CD8-positive, alpha-beta memory T cell (primary cell): ENCODE results near the gene TUBB1. TPM values are rescaled to one million over a fixed set of nuclear protein-coding genes. Genes with fewer than 3 reads are reported as not detected.
"Not testable (repeated sequence)": the region's sequence is repeated elsewhere in the genome, so short reads cannot be mapped to it uniquely, and the experiment has no call there.

Experiments
- CTCF ChIA-PET: fragments of 350-600 bp; sonication (Branson Sonifier 250); formaldehyde crosslinking; loops from one replicate; lab custom pipeline; 2021; ENCODE audit warnings: antibody characterized with exemption; lab: Charles Lee
- POLR2A ChIA-PET: fragments of 350-600 bp; sonication (Branson Sonifier 250); formaldehyde crosslinking; loops from one replicate; lab custom pipeline; 2021; ENCODE audit warnings: antibody characterized with exemption; lab: Charles Lee
- DNase-seq, 5 donors: peaks; one replicate each; pipeline versions ENCODE4 v3.0.0 to v3.0.0-alpha.2; 2020 to 2022; ENCODE audit warnings: mixed read lengths in 1 of 5
- H3K27ac ChIP-seq: one replicate; pipeline ENCODE4 v1.7.0; 2013; ENCODE audit warnings: low read depth, mild to moderate bottlenecking, low read length, moderate library complexity
- H3K27me3 ChIP-seq: 2 replicates; pipeline ENCODE4 v1.7.0; 2013; ENCODE audit warnings: low read length, mild to moderate bottlenecking; ENCODE audit not compliant: insufficient read depth, poor library complexity, severe bottlenecking
- H3K36me3 ChIP-seq: 2 replicates; pipeline ENCODE4 v1.7.0; 2013; ENCODE audit warnings: mild to moderate bottlenecking, low read length, moderate library complexity; ENCODE audit not compliant: insufficient read depth
- H3K4me1 ChIP-seq: 2 replicates; pipeline ENCODE4 v1.7.0; 2013; ENCODE audit warnings: mild to moderate bottlenecking, low read length, moderate library complexity; ENCODE audit not compliant: insufficient read depth
- H3K4me3 ChIP-seq: 2 replicates; pipeline ENCODE4 v1.7.0; 2013; ENCODE audit warnings: mild to moderate bottlenecking, low read length
- H3K9me3 ChIP-seq: 2 replicates; pipeline ENCODE4 v1.7.0; 2013; ENCODE audit warnings: mild to moderate bottlenecking, low read length
- H3K27ac Mint-ChIP-seq, 8 donors: one replicate each; pipeline ENCODE4 v1.8.0; 2020 to 2021; ENCODE audit warnings: mixed read lengths in 8 of 8, mild to moderate bottlenecking in 6 of 8, inconsistent platforms in 3 of 8, moderate library complexity in 3 of 8
- H3K27me3 Mint-ChIP-seq, 2 donors: one replicate each; pipeline ENCODE4 v1.8.0; 2020 to 2021; ENCODE audit warnings: mixed read lengths in 2 of 2, mild to moderate bottlenecking in 1 of 2, moderate library complexity in 1 of 2
- H3K36me3 Mint-ChIP-seq, 3 donors: one replicate each; pipeline ENCODE4 v1.8.0; 2020 to 2021; ENCODE audit warnings: mixed read lengths in 3 of 3, inconsistent platforms in 1 of 3, mild to moderate bottlenecking in 1 of 3
- H3K4me1 Mint-ChIP-seq, 3 donors: one replicate each; pipeline ENCODE4 v1.8.0; 2020 to 2021; ENCODE audit warnings: mixed read lengths in 3 of 3, inconsistent platforms in 1 of 3, mild to moderate bottlenecking in 1 of 3
- H3K4me3 Mint-ChIP-seq, 7 donors: one replicate each; pipeline ENCODE4 v1.8.0; 2020 to 2021; ENCODE audit warnings: mixed read lengths in 7 of 7, mild to moderate bottlenecking in 6 of 7, moderate library complexity in 4 of 7, inconsistent platforms in 2 of 7
- H3K9me3 Mint-ChIP-seq, 5 donors: one replicate each; pipeline ENCODE4 v1.8.0; 2020 to 2022; ENCODE audit warnings: mixed read lengths in 5 of 5, mild to moderate bottlenecking in 3 of 5, moderate library complexity in 2 of 5, inconsistent platforms in 1 of 5
- polyA plus RNA-seq: library from polyadenylated mRNA; unstranded; fragments of 300-500 nt; fragmentation: Illumina TruSeq; gene quantifications from one replicate; pipeline ENCODE4 v1.2.3, GENCODE V29; 2021
- total RNA-seq, 2 experiments: library from RNA; stranded (reverse); gene quantifications; one replicate each; pipeline ENCODE4 v1.2.3, GENCODE V29; 2021

The TUBB1 gene
- total and polyA plus RNA-seq, 3 experiments from 2014 or later: 0.10 TPM; not detected in 2

DNA sequence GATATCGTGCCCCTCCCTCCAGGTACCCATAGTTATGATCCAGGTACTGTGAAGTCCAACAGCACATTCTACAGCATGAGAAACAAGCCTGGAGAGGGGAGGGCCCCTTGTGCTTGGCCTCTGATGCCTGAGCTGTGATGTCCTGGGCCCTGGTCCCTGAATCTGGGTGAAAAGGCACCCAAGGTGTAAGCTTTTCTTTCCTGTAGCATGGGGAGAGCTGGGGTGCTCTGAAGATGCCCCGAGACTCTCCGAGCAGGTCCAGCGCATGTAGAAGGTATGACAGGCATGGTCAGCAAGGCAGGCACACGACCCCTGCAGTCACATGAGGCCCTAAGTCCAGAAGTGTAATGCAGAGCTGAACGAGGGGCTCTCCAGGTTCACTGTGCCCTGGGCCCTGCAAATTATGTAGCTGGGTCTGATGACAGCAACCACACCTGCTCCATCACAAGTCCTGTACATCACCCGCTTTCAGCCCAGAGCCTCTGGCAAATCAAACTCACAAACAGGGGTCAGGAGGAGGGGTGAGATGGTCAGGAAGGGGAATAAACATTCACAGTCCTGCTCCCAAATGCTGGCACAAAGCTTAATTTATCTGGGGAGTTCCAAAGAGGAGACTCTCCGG is 10.4 kb upstream of the TUBB1 start:
- Histone ChIP-seq H3K27me3 (no peaks in the 10 kb centered on the region), H3K27ac (no peak overlapping the region), H3K4me1 (peaks cover 37% of the 10 kb centered on the region), H3K9me3 (no peaks in the 10 kb centered on the region), H3K36me3 (no peaks in the 10 kb centered on the region), H3K4me3 (no peak overlapping the region)
- Mint-ChIP-seq H3K4me3 (peak overlapping the region in 2 of 7 donors; percentile 16 to 80), H3K27me3 (no peaks in the 10 kb centered on the region), H3K36me3 (peaks cover 0 to under 1% (median 0%) of the 10 kb centered on the region in 3 donors), H3K4me1 (peaks cover 38 to 48% (median 43%) of the 10 kb centered on the region in 3 donors), H3K9me3 (no peaks in the 10 kb centered on the region), H3K27ac (peak overlapping the region in 1 of 8 donors; percentile 50)
- POLR2A ChIA-PET: interaction anchor here (0.7 kb wide), 1 partner anchor 19 kb away, joined by 4 read pairs; no protein-coding TSS in a partner anchor
- CTCF ChIA-PET: interaction anchor here (1.3 to 1.7 kb wide), 2 partner anchors 9 to 24 kb away, joined by 3 to 5 read pairs; partner anchors contain the start of gene ATP5F1E
- peak in 1 of 5 donors; percentile 9 for DNase-seq

DNA sequence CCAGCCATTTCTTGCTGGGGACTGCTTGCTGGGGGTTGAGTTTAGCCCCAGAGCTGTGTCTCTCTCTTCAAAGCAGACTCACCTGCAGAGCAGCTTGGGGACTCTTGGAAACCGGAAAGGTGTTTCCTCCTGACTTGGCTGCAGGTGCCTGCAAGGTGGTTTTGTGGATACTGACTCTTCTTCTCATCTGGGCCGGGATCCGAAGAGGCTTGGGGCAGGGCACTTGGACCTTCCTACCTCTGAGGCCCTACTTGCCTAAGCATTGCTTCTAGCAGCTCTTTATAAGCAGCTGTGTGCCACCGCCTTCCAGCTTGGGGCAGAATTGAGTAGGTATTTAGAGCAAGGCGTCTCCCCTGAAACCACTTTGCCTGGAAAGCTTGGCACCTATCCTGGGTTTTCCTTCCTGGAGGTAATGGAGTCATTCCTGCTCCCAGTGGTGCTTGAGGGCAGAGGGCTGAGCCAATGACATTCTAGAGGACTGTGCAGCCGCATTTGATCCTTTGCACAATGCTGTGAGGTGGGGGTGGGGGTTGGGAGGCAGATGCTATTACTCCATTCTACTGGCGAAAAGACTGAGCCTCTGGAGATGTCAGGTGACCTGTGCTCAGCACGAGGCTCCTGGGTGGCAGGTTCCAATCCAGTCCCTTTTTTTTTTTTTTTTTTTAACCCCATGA is 8.8 kb upstream of the TUBB1 start:
- no peak overlapping the region for H3K27ac Mint-ChIP-seq
- ChIA-PET CTCF (no interaction called here), POLR2A (no interaction called here)
- no peak overlapping the region for H3K27ac ChIP-seq
- peaks cover 32 to 42% (median 38%) of the 10 kb centered on the region in 3 donors for H3K4me1 Mint-ChIP-seq
- H3K36me3 Mint-ChIP-seq: no peaks in the 10 kb centered on the region
- H3K4me3 ChIP-seq: no peak overlapping the region
- DNase-seq: no peak
- no peaks in the 10 kb centered on the region for H3K27me3 Mint-ChIP-seq
- H3K4me3 Mint-ChIP-seq: peak overlapping the region in 1 of 7 donors; percentile 1
- H3K9me3 ChIP-seq: no peaks in the 10 kb centered on the region
- peaks cover 32% of the 10 kb centered on the region for H3K4me1 ChIP-seq
- H3K36me3 ChIP-seq: no peaks in the 10 kb centered on the region
- H3K27me3 ChIP-seq: no peaks in the 10 kb centered on the region
- H3K9me3 Mint-ChIP-seq: no peaks in the 10 kb centered on the region

DNA sequence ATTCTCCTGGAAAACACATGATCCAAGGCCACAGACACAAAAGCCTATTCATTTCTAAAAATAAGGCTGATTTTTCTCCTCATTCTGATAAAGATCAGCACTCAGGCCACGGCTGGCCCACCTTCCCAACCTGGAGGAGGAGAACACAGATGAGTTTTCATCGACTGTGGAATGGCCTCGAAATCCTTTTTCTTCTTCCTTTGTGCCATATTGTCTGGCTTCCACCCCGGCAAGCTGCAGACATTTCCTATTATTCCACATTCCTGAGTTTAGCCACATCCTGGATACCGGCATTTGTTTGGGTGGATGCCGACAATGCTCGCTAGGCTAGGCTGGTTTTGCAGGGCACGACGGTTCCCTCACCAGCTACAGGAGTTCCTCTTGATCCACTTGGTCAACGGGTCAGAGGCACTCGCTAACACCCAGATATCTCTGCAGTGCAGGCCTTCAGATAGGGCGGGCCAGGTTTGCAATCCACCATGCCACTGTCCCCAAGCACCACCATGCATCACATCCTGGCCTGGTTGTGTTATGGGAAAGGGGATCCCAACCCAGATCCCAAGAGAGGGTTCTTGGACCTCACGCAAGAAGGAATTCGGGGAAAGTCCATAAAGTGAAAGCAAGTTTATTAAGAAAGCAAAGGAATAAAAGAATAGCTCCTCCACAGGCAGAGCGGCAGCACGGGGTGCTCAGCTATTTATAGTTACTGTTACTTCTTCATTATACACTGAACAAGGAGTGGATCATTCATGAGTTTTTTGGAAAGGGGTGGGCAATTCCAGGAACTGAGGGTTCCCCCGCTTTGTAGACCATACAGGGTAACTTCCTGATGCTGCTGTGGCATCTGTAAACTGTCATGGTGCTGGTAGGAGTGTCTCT is 8.0 kb upstream of the TUBB1 start:
- Mint-ChIP-seq H3K9me3 (no peaks in the 10 kb centered on the region), H3K36me3 (no peaks in the 10 kb centered on the region), H3K27me3 (no peaks in the 10 kb centered on the region), H3K4me3 (peak overlapping the region in 1 of 7 donors; percentile 5), H3K4me1 (peaks cover 28 to 38% (median 35%) of the 10 kb centered on the region in 3 donors), H3K27ac (peak overlapping the region in 1 of 8 donors; percentile 51)
- H3K4me1 ChIP-seq: peaks cover 27% of the 10 kb centered on the region
- ChIA-PET POLR2A (no interaction called here), CTCF (no interaction called here)
- no peaks in the 10 kb centered on the region for H3K27me3 ChIP-seq
- H3K27ac ChIP-seq: no peak overlapping the region
- no peaks in the 10 kb centered on the region for H3K36me3 ChIP-seq
- no peak overlapping the region for H3K4me3 ChIP-seq
- peak in 1 of 5 donors; percentile 29 for DNase-seq
- H3K9me3 ChIP-seq: no peaks in the 10 kb centered on the region

DNA sequence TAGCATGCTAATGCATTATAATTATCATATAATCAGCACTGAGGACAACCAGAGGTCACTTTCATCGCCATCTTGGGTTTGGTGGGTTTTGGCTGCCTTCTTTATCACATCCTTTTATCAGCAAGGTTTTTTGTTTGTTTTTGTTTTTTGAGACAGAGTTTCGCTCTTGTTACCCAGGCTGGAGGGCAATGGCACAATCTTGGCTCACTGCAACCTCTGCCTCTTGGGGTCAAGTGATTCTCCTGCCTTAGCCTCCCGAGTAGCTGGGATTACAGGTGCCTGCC is 7.4 kb upstream of the TUBB1 start:
- POLR2A ChIA-PET, H3K9me3 ChIP-seq, H3K36me3 Mint-ChIP-seq, H3K4me3 ChIP-seq, H3K27ac ChIP-seq, H3K9me3 Mint-ChIP-seq, H3K27me3 Mint-ChIP-seq, CTCF ChIA-PET, H3K27me3 ChIP-seq, H3K36me3 ChIP-seq, H3K27ac Mint-ChIP-seq, DNase-seq: not testable (repeated sequence)
- H3K4me1 ChIP-seq: peaks cover 30% of the 10 kb centered on the region
- Mint-ChIP-seq H3K4me1 (peaks cover 33 to 41% (median 41%) of the 10 kb centered on the region in 3 donors), H3K4me3 (peak overlapping the region in 1 of 7 donors; percentile 5)

DNA sequence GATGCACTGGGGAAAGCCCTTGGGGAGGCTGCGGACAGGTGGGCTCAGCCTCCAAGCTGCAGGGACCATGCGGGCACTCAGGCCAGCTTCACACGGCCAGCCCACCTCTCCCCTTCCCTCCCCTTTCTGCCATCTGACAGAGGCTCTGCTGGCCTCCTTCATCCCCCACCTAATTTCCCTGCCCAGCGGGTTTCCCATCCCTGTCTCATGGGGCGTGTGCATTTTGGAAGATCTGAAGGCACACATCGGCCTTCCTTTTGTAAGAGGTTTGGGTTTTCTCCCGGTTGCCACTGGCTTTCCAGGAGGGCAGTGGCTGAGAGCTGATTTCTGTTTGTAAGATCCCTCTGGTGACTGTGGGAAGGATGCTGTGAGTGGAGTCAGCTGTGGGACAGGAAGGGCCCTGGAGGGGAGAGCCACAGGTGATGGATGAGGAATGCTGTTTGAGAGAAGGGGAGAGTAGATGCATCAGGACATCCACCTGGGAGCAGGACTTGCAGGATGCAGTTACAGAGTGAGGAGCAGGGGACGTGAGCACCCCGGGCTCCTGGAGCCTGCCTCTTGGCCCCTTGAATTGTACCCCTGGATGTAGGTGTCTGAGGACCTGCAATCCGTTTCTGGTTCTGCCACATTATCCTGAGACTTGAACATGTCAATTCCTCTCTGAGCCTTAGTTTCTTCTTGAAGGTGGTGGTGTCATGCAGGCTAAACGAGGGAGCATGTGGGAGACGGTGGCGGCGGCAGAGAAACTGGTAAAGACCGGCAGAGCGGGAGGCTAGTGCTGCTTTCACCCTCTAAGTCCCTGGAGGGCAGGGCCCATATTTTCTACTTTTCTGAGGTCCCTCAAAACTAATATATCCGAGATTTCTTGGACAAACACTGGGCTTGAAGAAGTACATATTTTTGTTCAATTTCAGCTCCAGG is 5.9 kb upstream of the TUBB1 start:
- peak in 1 of 5 donors; percentile 22 for DNase-seq
- peak overlapping the region in 3 of 7 donors; percentile 11 to 57 (median 47) for H3K4me3 Mint-ChIP-seq
- no peak overlapping the region for H3K27ac ChIP-seq
- no peaks in the 10 kb centered on the region for H3K9me3 Mint-ChIP-seq
- H3K4me1 Mint-ChIP-seq: peaks cover 42 to 51% (median 46%) of the 10 kb centered on the region in 3 donors
- H3K4me3 ChIP-seq: no peak overlapping the region
- H3K27me3 ChIP-seq: no peaks in the 10 kb centered on the region
- POLR2A ChIA-PET: no interaction called here
- H3K36me3 ChIP-seq: no peaks in the 10 kb centered on the region
- no peaks in the 10 kb centered on the region for H3K9me3 ChIP-seq
- H3K27me3 Mint-ChIP-seq: no peaks in the 10 kb centered on the region
- H3K27ac Mint-ChIP-seq: peak overlapping the region in 5 of 8 donors; percentile 35 to 78 (median 59)
- no peaks in the 10 kb centered on the region for H3K36me3 Mint-ChIP-seq
- peaks cover 34% of the 10 kb centered on the region for H3K4me1 ChIP-seq
- CTCF ChIA-PET: no interaction called here

DNA sequence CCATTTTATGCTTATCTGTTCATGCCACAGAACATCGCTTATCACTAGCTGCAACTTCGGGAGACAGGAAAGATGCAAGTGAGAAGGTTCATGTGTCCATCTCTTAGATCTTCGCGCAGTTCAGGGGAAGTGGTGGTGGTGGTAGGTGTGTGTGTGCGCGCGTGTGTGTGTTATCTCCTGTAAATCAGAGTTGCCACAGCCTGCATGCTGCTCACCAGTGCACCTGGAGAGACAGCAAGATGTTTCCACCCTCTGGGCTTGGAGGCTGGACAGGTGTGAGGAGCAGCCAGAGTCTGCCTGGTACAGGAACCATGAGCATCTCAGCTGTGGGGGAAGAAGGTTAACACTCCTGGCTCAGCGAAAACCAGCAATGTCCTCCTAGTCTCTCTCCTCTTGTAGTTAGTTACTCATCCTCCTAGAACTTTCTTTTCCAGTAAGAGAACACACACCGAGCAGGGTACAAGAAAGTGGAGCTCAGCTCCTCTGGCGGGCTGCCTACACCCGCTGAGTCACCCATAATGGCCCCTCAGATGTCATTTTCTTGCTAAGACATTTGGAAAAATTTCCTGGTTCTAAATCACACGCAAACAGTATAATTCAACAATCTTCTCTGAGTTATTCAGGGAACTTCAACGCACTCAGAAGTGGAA is 5.1 kb upstream of the TUBB1 start:
- Mint-ChIP-seq H3K27ac (peak overlapping the region in 7 of 8 donors; percentile 8 to 78 (median 35)), H3K27me3 (no peaks in the 10 kb centered on the region), H3K4me3 (peak overlapping the region in 5 of 7 donors; percentile 11 to 47 (median 38)), H3K9me3 (no peaks in the 10 kb centered on the region), H3K4me1 (peaks cover 42 to 51% (median 46%) of the 10 kb centered on the region in 3 donors), H3K36me3 (peaks cover 0 to 4% (median 1%) of the 10 kb centered on the region in 3 donors)
- ChIA-PET POLR2A (no interaction called here), CTCF (no interaction called here)
- H3K4me1 ChIP-seq: peaks cover 34% of the 10 kb centered on the region
- H3K27me3 ChIP-seq: no peaks in the 10 kb centered on the region
- no peak overlapping the region for H3K4me3 ChIP-seq
- no peaks in the 10 kb centered on the region for H3K36me3 ChIP-seq
- no peaks in the 10 kb centered on the region for H3K9me3 ChIP-seq
- no peak overlapping the region for H3K27ac ChIP-seq
- DNase-seq: peak in 2 of 5 donors; percentile 21 to 52
